ENCODE results near the gene SPOUT1. TPM values are rescaled to one million over a fixed set of nuclear protein-coding genes. Genes with fewer than 3 reads are reported as not detected.

SPOUT1 gene
- total and polyA plus RNA-seq, 2 of the 13 experiments (the other 11 are each of a cell fraction or from before 2014, with no cell fraction given) = 39.0 to 45.8 TPM

GRCh38 chr9:128823362-128823902 lies 6.2 kb downstream of the SPOUT1 start:
- no peak for DNase-seq (ENCODE audit: low spot score)
- intact Hi-C loops (cut with micrococcal nuclease; ENCODE audit: unreplicated experiment) (no loop called here), in situ Hi-C loops (cut with HindIII; ENCODE audit: extremely low pct_ligation_motif_present, low pct_unique_long_range_greater_than_20kb) (no loop called here)
- no peak overlapping the region for H3K4me3 ChIP-seq (replicated peaks in 1 of 3; ENCODE audit: insufficient read depth in 1 of 3, low read depth in 2 of 3, low read length in 3 of 3)
- no peak for ATAC-seq
- no peak overlapping the region for H3K4me2 ChIP-seq (ENCODE audit: low read depth, low read length)
- H3K4me1 ChIP-seq (ENCODE audit: insufficient read depth, low read length) = peaks cover 40% of the 10 kb centered on the region
- peaks cover 22 to 62% of the 10 kb centered on the region in 2 experiments for H3K36me3 ChIP-seq (replicated peaks in 1 of 2; ENCODE audit: control insufficient read depth in 1 of 2, insufficient read depth in 2 of 2, low read length in 2 of 2)
- CTCF ChIA-PET (ENCODE audit: low intra/inter-chr PET ratio, low total read pairs) = no interaction called here
- H3K9ac ChIP-seq (ENCODE audit: insufficient read depth, low read depth, low read length) = no peak overlapping the region
- no peaks in the 10 kb centered on the region for H3K9me3 ChIP-seq (ENCODE audit: low read length)
- peaks cover 8% of the 10 kb centered on the region for H3K79me2 ChIP-seq (ENCODE audit: insufficient read depth, low read length)
- POLR2A ChIA-PET = no interaction called here
- no TSS peak for BruUV-seq (replicated peaks)
- FAIRE-seq = no peak
- TF ChIP-seq ZNF343 (CRISPR knock-in tag; IDR thresholded peaks at IDR 0.05) = no peak
- TF ChIP-seq RBFOX2 (IDR thresholded peaks at IDR 0.05; ENCODE audit: low read depth, low read length) = peak; percentile 69
- no peak overlapping the region for H3K27ac ChIP-seq (ENCODE audit: extremely low read length, insufficient read depth, low read length)
- H2AFZ ChIP-seq (ENCODE audit: low read length) = no peak overlapping the region
- no peaks in the 10 kb centered on the region for H3K27me3 ChIP-seq (ENCODE audit: control insufficient read depth in 1 of 2, insufficient read depth in 2 of 2, low read length in 2 of 2)
- H4K20me1 ChIP-seq (ENCODE audit: insufficient read depth, low read length) = no peaks in the 10 kb centered on the region
- 99% methylated on average over 14 of the region's 19 CpGs for WGBS (ENCODE audit: low lambda C conversion rate)

- Histone ChIP-seq H3K9ac (ENCODE audit: insufficient read depth, low read depth, low read length) (no peak overlapping the region), H3K9me3 (ENCODE audit: low read length) (no peaks in the 10 kb centered on the region), H3K4me3 (replicated peaks in 1 of 3; ENCODE audit: insufficient read depth in 1 of 3, low read depth in 2 of 3, low read length in 3 of 3) (no peak overlapping the region), H3K4me1 (ENCODE audit: insufficient read depth, low read length) (peaks cover 35% of the 10 kb centered on the region), H3K27me3 (ENCODE audit: control insufficient read depth in 1 of 2, insufficient read depth in 2 of 2, low read length in 2 of 2) (no peaks in the 10 kb centered on the region), H3K27ac (ENCODE audit: extremely low read length, insufficient read depth, low read length) (no peak overlapping the region), H3K4me2 (ENCODE audit: low read depth, low read length) (no peak overlapping the region), H4K20me1 (ENCODE audit: insufficient read depth, low read length) (no peaks in the 10 kb centered on the region), H2AFZ (ENCODE audit: low read length) (no peak overlapping the region), H3K36me3 (replicated peaks in 1 of 2; ENCODE audit: control insufficient read depth in 1 of 2, insufficient read depth in 2 of 2, low read length in 2 of 2) (peaks cover 22 to 62% of the 10 kb centered on the region in 2 experiments), H3K79me2 (ENCODE audit: insufficient read depth, low read length) (peaks cover 5% of the 10 kb centered on the region)
- intact Hi-C loops (cut with micrococcal nuclease; ENCODE audit: unreplicated experiment) (no loop called here), in situ Hi-C loops (cut with HindIII; ENCODE audit: extremely low pct_ligation_motif_present, low pct_unique_long_range_greater_than_20kb) (no loop called here)
- ATAC-seq (no peak), DNase-seq (ENCODE audit: low spot score) (no peak), FAIRE-seq (no peak)
- CTCF ChIA-PET (ENCODE audit: low intra/inter-chr PET ratio, low total read pairs) = no interaction called here
- WGBS (ENCODE audit: low lambda C conversion rate) = 100% methylated on average over 13 of the region's 22 CpGs
- POLR2A ChIA-PET = no interaction called here
- TF ChIP-seq SCMH1 (CRISPR knock-in tag; IDR thresholded peaks at IDR 0.05; ENCODE audit: borderline replicate concordance) (no peak), TAF15 (IDR thresholded peaks at IDR 0.05; ENCODE audit: low read depth, low read length, poor library complexity, severe bottlenecking) (peak; percentile 17), ZFP36L2 (CRISPR knock-in tag; IDR thresholded peaks at IDR 0.05) (no peak), RBFOX2 (IDR thresholded peaks at IDR 0.05; ENCODE audit: low read depth, low read length) (peak; percentile 41; the same call in 1 of the 2 replicates), AGO2 (optimal IDR thresholded peaks at IDR 0.05; ENCODE audit: low read depth, low read length) (peak; percentile 69)
- no TSS peak for BruUV-seq (replicated peaks)
Observed at GRCh38 chr9:128822407-128823042, 7.1 kb downstream of the SPOUT1 start.
